Stimulated activated CD4-positive, alpha-beta T cell treated with anti-CD3 and anti-CD28 coated beads, Interleukin-15, amount 100 ng/mL, for 24 hours (primary cell): ENCODE measurements around the gene SPATC1L.
"Not testable (repeated sequence)": the region's sequence is repeated elsewhere in the genome, so short reads cannot be mapped to it uniquely, and the experiment has no call there.

ENCODE experiments used
- DNase-seq: peaks from one replicate; pipeline ENCODE4 v3.0.0-alpha.2; 2020

SPATC1L gene

GRCh38 chr21:46199436-46200373, 15.4 kb upstream of the SPATC1L start:
- DNase-seq: no peak

GRCh38 chr21:46196733-46197132, 12.5 kb upstream of the SPATC1L start:
- no peak for DNase-seq

DNA sequence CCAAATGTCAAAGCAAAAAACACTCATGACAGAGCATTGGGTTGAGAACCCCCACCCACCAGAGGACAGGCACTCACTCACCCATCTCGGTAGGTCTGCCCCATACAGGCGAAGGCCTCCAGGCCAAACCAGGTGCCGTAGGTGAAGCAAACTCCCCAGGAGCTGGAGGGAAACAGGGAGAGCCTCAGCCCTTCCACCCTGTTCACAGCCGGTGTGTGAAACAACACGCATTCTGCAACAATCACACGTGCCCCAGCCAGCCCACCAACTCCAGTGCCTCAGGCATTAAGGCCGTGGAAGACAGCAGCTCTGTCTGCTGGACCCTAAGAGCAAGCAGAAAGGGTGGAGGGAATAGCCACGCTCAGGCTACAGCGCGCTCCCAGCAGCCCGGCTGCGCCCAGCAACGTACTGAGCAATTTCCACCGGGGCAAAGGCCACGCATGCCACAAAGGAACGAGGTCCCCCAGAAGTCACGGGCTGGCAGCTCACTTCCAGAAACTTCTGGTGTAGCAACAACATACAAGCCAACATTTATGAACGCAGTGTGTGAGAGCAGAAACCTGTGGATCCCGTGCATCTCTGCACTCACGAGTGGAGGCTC, 11.4 kb upstream of the SPATC1L start:
- DNase-seq: no peak

DNA sequence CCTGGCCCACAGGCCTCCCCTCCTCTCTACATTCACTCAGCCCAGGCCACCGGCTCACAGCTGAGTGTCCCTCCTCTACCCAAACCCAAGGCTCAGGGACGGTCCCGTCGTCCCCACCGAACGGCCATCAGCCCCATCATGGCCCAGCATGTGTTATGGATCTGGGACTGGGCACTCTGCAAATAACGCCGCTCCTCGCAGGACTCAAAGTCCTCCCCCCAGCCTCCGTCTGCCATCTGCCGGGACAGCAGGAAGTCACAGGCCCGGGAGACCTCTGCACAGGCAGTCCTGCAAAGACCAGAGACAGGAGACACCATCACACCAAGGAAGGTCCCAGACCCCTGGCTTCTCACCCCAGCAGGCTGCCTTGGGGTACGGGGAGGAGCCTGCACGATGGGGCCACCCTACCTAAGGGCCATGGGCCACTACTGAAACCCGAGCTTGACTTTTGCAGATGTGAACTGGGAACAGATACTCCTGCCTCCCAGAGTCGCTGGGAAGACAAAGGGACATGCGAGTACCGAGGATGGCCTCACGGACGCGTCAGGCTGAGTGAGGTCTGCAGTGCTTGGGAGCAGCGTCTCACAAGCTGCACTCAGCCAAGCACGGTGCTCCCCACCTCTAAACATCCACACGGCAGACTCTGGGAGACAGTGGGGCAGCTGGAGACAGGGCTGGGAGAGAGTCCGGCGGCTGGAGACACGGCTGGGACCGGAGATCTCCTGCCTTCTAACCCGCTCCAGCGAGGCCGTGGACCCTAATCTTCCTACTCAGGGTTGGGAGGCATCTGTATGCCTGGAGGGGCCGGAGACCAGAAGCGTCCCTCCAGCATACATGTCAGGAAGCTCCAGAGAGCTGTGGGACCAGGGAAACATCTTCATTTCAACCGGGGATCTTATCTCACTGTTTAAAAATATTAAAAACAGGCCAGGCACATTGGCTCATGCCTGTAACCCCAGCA, 10.4 kb upstream of the SPATC1L start:
- DNase-seq: no peak

DNA sequence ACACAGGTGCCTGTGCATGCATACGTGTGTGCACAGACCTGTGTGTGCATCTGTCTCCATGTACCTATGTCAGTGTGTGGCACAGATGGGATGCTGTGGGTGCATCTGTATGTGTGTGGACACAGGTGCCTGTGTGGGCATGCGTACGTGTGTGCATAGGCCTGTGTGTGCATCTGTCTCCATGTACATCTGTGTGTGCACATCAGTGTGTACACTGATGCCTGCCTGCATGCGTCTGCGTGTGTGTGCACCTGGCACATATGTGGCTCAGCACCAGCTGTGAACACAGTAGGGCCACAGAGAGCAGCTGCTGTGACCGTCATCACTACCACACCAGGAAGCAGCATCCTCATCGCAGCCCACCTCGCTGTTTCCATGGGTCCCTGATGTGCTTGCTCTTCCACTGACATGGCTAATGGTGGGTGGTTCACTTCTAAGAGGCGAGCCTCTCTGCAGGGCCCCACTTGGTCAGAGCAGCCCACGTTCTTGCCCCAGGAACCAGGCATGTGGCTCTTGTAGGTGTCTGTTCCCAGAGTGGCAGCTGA, 9.6 kb upstream of the SPATC1L start:
- no peak for DNase-seq

GRCh38 chr21:46191686-46192575, 7.7 kb upstream of the SPATC1L start:
- no peak for DNase-seq

- no peak for DNase-seq
Measured at GRCh38 chr21:46191257-46191685, 7.0 kb upstream of the SPATC1L start.

DNA sequence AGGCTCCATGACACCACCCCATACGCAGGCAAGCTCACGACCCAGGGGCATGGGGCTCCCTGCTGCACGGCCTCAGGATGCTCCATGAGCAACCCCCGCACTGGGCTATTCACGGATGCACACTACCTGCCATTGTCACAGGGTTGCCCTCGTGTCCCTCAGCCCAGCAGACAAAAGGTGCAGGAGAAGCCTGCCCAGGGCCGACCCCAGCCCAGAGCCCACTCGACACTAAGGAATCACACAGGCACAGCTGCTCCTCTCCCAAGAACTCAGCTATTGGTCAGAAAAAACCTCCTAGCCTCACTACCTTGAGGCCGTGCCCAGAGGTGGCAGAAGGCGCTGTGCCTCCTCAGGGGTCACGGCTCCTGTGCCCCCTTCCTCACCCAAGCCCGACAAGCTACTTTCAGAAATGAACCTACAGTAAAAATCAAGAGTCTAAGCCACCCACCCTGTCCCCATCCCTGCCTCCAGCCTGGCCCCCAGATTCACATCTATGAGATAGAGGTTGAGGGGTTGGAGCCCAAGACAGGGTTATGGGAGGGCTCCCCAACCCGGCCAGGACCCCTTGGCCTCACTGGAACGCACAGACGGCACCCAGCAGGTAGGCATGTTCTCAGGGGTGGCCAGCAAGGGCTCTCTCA, 6.4 kb upstream of the SPATC1L start:
- no peak for DNase-seq

DNA sequence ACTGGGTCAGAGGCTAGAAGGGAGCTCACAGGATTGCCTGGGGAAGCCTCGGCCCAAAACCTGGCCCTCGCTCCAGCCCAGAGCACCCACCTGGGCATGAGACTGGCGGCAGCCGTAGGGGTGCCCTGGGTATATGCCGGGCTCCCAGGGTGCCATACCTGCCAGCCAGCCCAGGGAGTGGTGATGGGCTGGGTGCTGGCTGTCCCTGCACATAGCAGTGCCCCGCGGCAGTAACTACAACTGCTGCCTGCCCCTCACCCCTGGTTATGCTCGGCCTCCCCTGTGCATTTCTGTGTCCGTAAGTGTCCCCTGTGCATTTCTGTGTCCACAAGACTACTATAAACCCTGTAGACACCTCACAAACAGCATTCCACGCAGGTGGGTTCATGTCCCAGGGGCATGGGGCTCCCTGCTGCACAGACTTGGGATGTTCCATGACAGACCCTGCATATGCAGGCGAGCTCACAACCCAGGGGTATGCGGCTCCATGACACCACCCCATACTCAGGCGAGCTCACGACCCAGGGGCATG, 5.8 kb upstream of the SPATC1L start:
- no peak for DNase-seq

- DNase-seq: no peak
Measured at GRCh38 chr21:46189213-46189958, 5.1 kb upstream of the SPATC1L start.

GRCh38 chr21:46188226-46189212, 4.3 kb upstream of the SPATC1L start:
- no peak for DNase-seq

GRCh38 chr21:46187814-46188213, 3.6 kb upstream of the SPATC1L start:
- no peak for DNase-seq

DNA sequence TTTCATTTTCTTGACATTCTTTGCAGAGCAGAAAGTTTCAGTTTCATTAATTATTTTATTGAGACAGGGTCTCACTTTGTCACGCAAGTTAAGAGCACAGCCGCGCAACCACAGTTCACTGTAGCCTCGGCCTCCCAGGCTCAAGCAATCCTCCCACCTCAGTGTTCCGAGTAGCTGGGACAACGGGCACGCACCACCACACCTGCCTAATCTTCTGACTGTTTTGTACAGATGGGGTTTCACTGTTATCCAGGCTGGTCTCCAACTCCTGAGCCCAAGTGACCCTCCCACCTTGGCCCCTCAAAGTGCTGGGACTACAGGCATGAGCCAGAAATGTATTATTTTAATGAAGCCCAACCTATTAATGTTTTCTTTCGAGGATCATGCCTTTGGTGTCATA, 3.0 kb upstream of the SPATC1L start:
- no peak for DNase-seq

DNA sequence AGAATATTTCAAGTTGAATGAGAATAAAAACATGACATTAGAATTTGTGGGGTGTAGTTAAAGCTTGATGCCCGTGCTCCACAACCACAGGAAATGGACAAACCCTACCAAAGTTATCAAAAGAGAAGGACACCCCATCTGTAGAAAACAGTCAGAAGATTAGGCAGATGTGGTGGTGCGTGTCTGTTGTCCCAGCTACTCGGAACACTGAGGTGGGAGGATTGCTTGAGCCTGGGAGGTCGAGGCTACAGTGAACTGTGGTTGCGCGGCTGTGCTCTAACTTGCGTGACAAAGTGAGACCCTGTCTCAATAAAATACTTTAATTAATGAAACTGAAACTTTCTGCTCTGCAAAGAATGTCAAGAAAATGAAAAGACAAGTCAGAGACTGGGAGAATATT, 1.5 kb upstream of the SPATC1L start:
- DNase-seq: no peak

GRCh38 chr21:46184625-46185555, 631 bp upstream of the SPATC1L start:
- peak; percentile 82 for DNase-seq

DNA sequence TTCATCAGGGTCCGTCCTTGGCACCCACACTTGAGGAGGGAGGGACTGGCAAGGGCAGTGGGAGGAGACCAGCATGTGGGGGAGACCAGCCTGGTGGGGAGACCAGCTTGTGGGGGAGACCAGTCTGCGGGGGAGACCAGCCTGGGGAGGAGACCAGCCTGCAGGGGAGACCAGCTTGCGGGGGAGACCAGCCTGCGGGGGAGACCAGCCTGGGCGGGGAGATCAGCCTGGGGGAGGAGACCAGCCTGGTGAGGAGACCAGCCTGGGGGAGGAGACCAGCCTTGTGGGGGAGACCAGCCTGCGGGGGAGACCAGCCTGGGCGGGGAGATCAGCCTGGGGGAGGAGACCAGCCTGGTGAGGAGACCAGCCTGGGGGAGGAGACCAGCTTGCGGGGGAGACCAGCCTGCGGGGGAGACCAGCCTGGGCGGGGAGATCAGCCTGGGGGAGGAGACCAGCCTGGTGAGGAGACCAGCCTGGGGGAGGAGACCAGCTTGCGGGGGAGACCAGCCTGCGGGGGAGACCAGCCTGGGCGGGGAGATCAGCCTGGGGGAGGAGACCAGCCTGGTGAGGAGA, 836 bp downstream of the SPATC1L start:
- not testable (repeated sequence) for DNase-seq
